ENCODE measurements around the gene PHF23. TPM values are rescaled to one million over a fixed set of nuclear protein-coding genes. Genes with fewer than 3 reads are reported as not detected.

The PHF23 gene
- total RNA-seq, 1 experiment from 2014 or later = 48.5 TPM

DNA sequence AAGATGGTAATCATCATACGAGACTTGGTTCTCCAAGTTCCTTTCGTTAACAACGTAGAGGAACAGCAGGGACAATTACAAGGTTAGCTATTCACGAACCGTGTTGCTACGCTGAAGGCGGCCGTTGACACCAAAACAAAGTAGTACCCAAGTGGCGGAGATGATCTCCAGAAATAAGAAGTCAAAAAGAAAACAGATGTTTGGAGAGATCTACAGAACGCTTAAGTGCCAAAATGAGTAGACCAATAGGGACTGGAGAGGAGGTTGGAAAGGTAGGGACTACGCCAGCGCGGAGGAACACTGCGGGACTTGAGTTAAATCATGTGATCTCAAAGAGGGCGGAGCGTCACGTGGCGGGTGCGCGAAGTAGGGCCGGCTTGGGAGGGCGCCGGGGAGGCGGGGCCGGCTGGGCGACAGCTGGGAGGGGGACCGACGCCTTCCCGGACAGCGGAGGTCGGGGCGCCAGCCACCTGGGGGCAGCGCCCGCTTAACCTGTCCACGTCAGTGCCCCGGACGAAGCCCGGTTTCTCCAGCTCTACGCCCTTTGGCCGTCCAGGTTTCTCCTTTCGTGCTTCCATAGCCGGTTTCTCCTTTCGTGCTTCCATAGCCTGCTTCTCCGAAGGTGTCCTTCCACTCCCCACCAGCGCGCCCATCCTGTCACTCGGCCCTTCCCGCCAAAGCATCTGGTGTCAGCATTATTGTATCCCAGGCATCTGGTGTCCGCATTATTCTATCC, 3.6 kb upstream of the PHF23 start:
- H3K27ac ChIP-seq (ENCODE audit: low read depth, low read length) = peak overlapping the region; percentile 92
- H3K4me2 ChIP-seq (ENCODE audit: low read length) = peak overlapping the region; percentile 79
- H3K79me2 ChIP-seq (ENCODE audit: insufficient read depth, low read length) = peaks cover 49% of the 10 kb centered on the region
- RAD21 ChIA-PET (ENCODE audit: low non-redundant PET in 1 of 2, low total read pairs in 2 of 2, uncharacterized antibody in 2 of 2, unreplicated experiment in 2 of 2) = no interaction called here
- POLR2A ChIA-PET = interaction anchor here (1.0 to 2.9 kb wide), 9 partner anchors 8 to 71 kb away, joined by 3 to 13 read pairs (median 4); partner anchors contain the start of genes ACADVL, CTDNEP1, DLG4 and DVL2
- peaks cover 17 to 34% of the 10 kb centered on the region in 2 experiments for H3K4me1 ChIP-seq (ENCODE audit: control insufficient read depth in 1 of 2, insufficient read depth in 2 of 2, low read length in 2 of 2)
- H3K27me3 ChIP-seq (ENCODE audit: insufficient read depth, low read length) = no peaks in the 10 kb centered on the region
- CTCF ChIA-PET = interaction anchor here (0.7 to 1.6 kb wide), 2 partner anchors 9 to 22 kb away, joined by 4 to 5 read pairs; partner anchors contain the start of gene CTDNEP1
- ATAC-seq (peak; percentile 37), DNase-seq (ENCODE audit: low read depth, low spot score) (peak; percentile 95)
- TF ChIP-seq ELF1 (IDR thresholded peaks at IDR 0.05; ENCODE audit: borderline replicate concordance, low read depth) (peak; percentile 46; the same call in 1 of the 2 replicates), FOSL1 (IDR thresholded peaks at IDR 0.05; ENCODE audit: low read depth) (peak; percentile 44), POLR2A (IDR thresholded peaks at IDR 0.05; ENCODE audit: borderline replicate concordance, extremely low read depth, insufficient read depth, insufficient read length) (no peak), SP1 (IDR thresholded peaks at IDR 0.05; ENCODE audit: low read depth) (peak; percentile 84), SIN3A (IDR thresholded peaks at IDR 0.05; ENCODE audit: low read depth) (peak; percentile 96), JUND (IDR thresholded peaks at IDR 0.05) (peak; percentile 76), YY1 (IDR thresholded peaks at IDR 0.05; ENCODE audit: extremely low read depth, insufficient replicate concordance, low read depth, low read length) (no peak), CBX3 (IDR thresholded peaks at IDR 0.05; ENCODE audit: low read depth) (no peak; the same call in 1 of the 2 replicates), POLR2AphosphoS5 (IDR thresholded peaks at IDR 0.05; ENCODE audit: low read depth, low read length) (peak; percentile 90), TCF7L2 (IDR thresholded peaks at IDR 0.05; ENCODE audit: borderline replicate concordance, extremely low read depth, insufficient read depth, insufficient read length) (peak; percentile 76), EGR1 (IDR thresholded peaks at IDR 0.05; ENCODE audit: low read depth) (0 out of 2 replicates have a peak, but pooled peaks have one; percentile 60), CEBPB (IDR thresholded peaks at IDR 0.05; ENCODE audit: low read depth) (no peak)
- TF ChIP-seq, protein P1, sequence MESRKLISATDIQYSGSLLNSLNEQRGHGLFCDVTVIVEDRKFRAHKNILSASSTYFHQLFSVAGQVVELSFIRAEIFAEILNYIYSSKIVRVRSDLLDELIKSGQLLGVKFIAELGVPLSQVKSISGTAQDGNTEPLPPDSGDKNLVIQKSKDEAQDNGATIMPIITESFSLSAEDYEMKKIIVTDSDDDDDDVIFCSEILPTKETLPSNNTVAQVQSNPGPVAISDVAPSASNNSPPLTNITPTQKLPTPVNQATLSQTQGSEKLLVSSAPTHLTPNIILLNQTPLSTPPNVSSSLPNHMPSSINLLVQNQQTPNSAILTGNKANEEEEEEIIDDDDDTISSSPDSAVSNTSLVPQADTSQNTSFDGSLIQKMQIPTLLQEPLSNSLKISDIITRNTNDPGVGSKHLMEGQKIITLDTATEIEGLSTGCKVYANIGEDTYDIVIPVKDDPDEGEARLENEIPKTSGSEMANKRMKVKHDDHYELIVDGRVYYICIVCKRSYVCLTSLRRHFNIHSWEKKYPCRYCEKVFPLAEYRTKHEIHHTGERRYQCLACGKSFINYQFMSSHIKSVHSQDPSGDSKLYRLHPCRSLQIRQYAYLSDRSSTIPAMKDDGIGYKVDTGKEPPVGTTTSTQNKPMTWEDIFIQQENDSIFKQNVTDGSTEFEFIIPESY (IDR thresholded peaks at IDR 0.05; ENCODE audit: extremely low read depth, insufficient replicate concordance, low read length) = no peak
- TF ChIP-seq, protein P2, sequence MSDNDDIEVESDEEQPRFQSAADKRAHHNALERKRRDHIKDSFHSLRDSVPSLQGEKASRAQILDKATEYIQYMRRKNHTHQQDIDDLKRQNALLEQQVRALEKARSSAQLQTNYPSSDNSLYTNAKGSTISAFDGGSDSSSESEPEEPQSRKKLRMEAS (IDR thresholded peaks at IDR 0.05) = peak; percentile 93
- TF ChIP-seq, protein P3, sequence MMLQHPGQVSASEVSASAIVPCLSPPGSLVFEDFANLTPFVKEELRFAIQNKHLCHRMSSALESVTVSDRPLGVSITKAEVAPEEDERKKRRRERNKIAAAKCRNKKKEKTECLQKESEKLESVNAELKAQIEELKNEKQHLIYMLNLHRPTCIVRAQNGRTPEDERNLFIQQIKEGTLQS (IDR thresholded peaks at IDR 0.05) = no peak
- TF ChIP-seq, protein P4, sequence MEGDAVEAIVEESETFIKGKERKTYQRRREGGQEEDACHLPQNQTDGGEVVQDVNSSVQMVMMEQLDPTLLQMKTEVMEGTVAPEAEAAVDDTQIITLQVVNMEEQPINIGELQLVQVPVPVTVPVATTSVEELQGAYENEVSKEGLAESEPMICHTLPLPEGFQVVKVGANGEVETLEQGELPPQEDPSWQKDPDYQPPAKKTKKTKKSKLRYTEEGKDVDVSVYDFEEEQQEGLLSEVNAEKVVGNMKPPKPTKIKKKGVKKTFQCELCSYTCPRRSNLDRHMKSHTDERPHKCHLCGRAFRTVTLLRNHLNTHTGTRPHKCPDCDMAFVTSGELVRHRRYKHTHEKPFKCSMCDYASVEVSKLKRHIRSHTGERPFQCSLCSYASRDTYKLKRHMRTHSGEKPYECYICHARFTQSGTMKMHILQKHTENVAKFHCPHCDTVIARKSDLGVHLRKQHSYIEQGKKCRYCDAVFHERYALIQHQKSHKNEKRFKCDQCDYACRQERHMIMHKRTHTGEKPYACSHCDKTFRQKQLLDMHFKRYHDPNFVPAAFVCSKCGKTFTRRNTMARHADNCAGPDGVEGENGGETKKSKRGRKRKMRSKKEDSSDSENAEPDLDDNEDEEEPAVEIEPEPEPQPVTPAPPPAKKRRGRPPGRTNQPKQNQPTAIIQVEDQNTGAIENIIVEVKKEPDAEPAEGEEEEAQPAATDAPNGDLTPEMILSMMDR (IDR thresholded peaks at IDR 0.05 in 2 of 3, conservative IDR thresholded peaks at IDR 0.05 in 1 of 3; ENCODE audit: borderline replicate concordance in 1 of 3, insufficient read depth in 1 of 3, low read depth in 2 of 3, low read length in 2 of 3) = no peak
- H3K36me3 ChIP-seq (ENCODE audit: control insufficient read depth in 1 of 2, insufficient read depth in 2 of 2, low read length in 2 of 2) = peaks cover 19 to 36% of the 10 kb centered on the region in 2 experiments; a peak in 3 of 4 replicates
- no peak overlapping the region for H2AFZ ChIP-seq (ENCODE audit: low read depth, low read length, poor library complexity, severe bottlenecking)
- H3K9me2 ChIP-seq (ENCODE audit: insufficient read depth) = no peaks in the 10 kb centered on the region
- no TSS peak for BruUV-seq (replicated peaks)
- peak overlapping the region; percentile 93 to 97 for H3K4me3 ChIP-seq (replicated peaks in 1 of 2; ENCODE audit: low read depth in 1 of 2, low read length in 2 of 2)
- H3K9ac ChIP-seq (ENCODE audit: low read length) = peak overlapping the region; percentile 85
- intact Hi-C loops (cut with micrococcal nuclease) = no loop called here
- no peaks in the 10 kb centered on the region for H4K20me1 ChIP-seq (ENCODE audit: insufficient read depth)
- no peaks in the 10 kb centered on the region for H3K9me3 ChIP-seq (ENCODE audit: control insufficient read depth in 1 of 2, insufficient read depth in 1 of 2, low read depth in 1 of 2, low read length in 2 of 2)

All from HCT116 (cell line).